SK-N-DZ (cell line): ENCODE results near the gene CMYA5.
"Not testable (repeated sequence)": the region's sequence is repeated elsewhere in the genome, so short reads cannot be mapped to it uniquely, and the experiment has no call there.

ENCODE experiments used
- DNase-seq: peaks from one replicate; pipeline ENCODE4 v3.0.0-alpha.2; 2015; ENCODE audit warnings: low spot score

CMYA5 gene

GRCh38 chr5:79746642-79747569 is 57.3 kb downstream of the CMYA5 start:
- no peak for DNase-seq

- DNase-seq: no peak
Observed at GRCh38 chr5:79750611-79751510, 61.2 kb downstream of the CMYA5 start.

GRCh38 chr5:79753092-79753491 is 63.5 kb downstream of the CMYA5 start:
- DNase-seq: no peak

- no peak for DNase-seq
Observed at GRCh38 chr5:79753877-79754645, 64.4 kb downstream of the CMYA5 start.

GRCh38 chr5:79754865-79755555 is 65.4 kb downstream of the CMYA5 start:
- DNase-seq: no peak

- DNase-seq: no peak
Observed at GRCh38 chr5:79756076-79756475, 66.4 kb downstream of the CMYA5 start.

- no peak for DNase-seq
Observed at GRCh38 chr5:79759436-79759835, 69.8 kb downstream of the CMYA5 start.

- no peak for DNase-seq
Observed at GRCh38 chr5:79759848-79760247, 70.2 kb downstream of the CMYA5 start.

GRCh38 chr5:79762929-79763328 is 73.3 kb downstream of the CMYA5 start:
- no peak for DNase-seq

- DNase-seq: not testable (repeated sequence)
Observed at GRCh38 chr5:79764147-79764546, 74.5 kb downstream of the CMYA5 start.

- no peak for DNase-seq
Observed at GRCh38 chr5:79771387-79771786, 81.8 kb downstream of the CMYA5 start.

- no peak for DNase-seq
Observed at GRCh38 chr5:79772651-79773050, 83.0 kb downstream of the CMYA5 start.

- DNase-seq: no peak
Observed at GRCh38 chr5:79773612-79774011, 84.0 kb downstream of the CMYA5 start.

- peak; percentile 58 for DNase-seq
Observed at GRCh38 chr5:79774171-79774854, 84.7 kb downstream of the CMYA5 start.

- no peak for DNase-seq
Observed at GRCh38 chr5:79774855-79775237, 85.2 kb downstream of the CMYA5 start.

GRCh38 chr5:79784741-79785140 is 95.1 kb downstream of the CMYA5 start:
- DNase-seq: not testable (repeated sequence)

- DNase-seq: no peak
Observed at GRCh38 chr5:79785983-79786382, 96.3 kb downstream of the CMYA5 start.

GRCh38 chr5:79787448-79787847 is 97.8 kb downstream of the CMYA5 start:
- no peak for DNase-seq

GRCh38 chr5:79791843-79792242 is 102.2 kb downstream of the CMYA5 start:
- no peak for DNase-seq

GRCh38 chr5:79792463-79792862 is 102.8 kb downstream of the CMYA5 start:
- DNase-seq: no peak
